GM19395 (cell line): ENCODE results near the gene XIRP2.
"Not testable (repeated sequence)": the region's sequence is repeated elsewhere in the genome, so short reads cannot be mapped to it uniquely, and the experiment has no call there.

Source experiments
- ATAC-seq: cut with Tn5 transposase; IDR thresholded peaks from one replicate; pipeline ENCODE4 v1.9.1; 2021; ENCODE audit warnings: mild to moderate bottlenecking, moderate library complexity; ENCODE audit not compliant: unreplicated experiment

The XIRP2 gene

DNA sequence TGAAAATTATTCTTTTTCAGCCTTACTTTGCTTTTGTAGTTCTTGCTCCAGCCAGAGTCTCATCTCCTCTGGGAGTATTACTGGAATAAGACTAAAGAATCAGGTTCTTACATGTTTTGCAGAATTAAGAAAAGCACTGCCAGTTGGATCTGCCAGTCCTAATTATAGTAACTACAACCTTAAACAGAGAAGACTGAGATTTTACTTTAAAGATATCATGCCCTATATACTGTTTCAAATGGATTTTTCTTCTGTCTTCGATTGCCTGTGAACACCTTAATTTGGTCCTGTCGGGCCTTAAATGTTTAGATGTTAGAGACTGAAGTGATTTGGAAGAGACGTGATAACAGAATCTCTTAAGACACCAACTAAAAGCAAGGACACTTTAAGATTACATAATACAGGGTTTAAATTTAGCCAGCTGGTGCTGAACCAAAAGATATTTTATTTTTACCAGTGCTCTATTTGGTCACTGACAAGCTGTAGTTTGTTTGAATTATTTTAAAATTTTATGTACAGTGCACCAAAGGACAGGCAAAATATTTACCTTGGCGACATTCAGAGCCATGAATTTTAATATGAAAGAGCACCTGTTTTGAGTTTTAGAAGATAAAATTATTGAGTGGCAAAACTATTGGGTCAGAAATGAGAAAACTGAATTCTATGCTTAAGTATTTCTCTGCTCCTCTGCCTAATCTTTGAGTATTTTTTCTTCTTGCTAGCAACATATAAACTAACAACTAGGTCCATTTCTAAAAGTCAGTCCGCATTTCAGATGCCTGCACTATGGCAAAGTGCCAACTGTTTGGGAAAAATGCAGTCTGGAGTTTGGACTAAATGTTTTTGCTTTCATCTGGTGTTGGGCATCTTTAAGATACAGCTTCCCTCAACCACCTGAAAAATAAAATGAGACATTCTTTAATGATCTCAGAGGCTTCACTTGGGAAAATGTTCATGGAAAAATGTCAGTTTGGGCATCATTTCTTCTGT, 300.0 kb downstream of the XIRP2 start:
- no peak for ATAC-seq

DNA sequence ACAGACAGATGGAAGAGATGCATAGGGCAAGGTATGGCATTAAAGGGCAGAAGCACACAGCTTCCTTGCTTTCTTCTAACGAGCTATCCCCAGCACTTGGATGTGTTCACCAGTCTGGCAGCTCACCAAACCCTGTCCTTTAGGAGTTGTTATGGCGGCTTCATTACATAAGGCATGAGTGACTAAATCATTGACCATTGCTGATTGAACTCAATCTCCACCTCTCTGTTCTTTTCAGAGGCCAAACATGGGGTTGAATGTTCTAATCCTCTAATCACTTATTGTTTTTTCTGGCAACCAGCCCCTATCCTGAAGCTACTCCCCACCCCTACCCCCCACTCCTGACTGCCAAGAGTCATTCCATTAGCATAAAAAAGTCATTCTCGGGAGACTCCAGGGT, 301.8 kb downstream of the XIRP2 start:
- ATAC-seq = no peak

DNA sequence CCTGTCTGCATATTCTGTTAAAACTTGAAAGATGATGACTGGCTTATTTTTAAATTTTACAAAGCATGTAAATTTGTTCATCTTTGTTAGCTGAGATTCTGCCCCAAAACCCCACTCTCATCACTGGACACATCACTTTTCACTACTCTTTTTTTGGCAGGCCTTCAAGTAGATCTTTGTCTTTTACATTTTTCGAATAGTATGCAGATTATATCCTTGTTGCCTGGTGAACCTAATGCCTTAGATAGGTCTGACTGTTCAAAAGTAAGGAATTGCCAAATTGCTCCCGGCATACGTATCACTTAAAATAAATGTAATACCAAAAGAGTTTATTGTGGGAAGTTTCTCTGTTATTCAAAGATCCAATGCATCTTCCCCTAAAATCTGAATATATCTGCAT, 303.3 kb downstream of the XIRP2 start:
- no peak for ATAC-seq

DNA sequence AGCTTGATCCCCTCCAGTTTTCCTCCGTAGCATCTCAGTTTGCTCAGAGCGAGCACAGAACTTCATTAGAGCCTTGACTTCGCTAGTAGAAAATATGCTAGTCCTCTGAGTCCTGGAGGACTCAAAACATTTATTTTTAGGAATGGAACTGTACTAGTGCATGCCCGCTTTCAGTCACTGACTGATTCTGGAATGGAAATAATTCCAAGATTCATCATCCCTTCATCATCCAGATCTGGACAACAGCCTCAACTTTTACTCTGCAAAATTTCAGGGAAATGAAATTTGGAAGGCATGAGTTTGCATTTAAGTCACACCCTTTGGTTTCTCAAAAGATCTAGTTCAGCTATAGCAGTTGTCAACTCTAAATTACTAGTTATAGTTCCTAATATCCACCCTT, 304.6 kb downstream of the XIRP2 start:
- ATAC-seq = no peak

DNA sequence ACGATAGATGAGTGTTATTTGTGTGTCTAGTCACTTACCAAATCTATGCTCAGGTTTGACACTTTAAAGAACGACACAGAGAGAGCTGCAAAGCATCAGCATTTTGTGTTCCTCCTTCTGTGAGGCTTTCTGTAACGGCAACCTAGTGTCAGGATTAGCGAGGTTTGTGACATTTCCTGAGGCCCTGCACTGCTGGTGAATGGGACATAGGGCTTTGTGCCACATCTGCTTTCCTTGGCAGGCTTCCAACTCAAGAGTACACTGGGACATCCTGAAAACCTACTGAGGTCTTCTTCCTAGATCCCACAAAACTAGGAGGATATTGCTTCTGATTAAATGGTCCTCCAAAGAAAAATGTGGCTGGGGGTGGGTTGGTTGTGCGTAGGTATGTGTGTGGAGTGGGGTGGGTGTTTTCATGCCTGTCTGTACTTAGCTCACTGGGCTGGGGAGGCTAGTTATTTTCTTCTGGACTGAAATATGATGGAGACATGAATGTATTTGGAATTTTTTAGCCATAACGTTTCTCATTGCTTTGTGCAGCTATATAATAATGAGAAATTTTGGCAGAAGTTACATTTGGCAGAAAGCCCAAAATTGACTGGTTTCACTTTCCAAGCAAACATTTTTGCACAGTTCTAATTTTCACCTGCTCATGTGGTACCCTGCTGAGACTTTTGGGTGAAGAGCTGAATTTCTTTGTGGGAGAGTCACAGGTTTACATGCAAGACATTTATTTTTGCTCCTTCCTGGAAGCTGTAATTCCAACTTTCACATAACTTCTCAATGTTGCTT, 308.4 kb downstream of the XIRP2 start:
- ATAC-seq = no peak

DNA sequence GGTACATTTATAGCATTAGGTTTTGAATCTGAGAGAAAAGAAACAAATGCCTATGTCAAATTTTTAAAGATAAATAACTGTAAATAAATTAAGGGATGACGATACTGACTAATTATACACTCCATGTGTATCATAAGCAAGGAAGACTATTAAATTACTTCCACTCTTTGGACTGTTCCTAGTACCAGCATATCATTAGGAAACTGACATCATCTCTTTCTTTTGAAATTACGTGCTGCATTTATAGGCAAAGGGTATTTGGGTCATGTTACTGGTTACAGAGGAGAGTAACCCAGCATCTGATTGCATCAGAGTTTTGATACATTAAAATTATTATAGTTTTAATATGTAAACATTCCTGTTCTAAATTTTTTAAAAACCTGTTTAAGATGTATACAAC, 309.7 kb downstream of the XIRP2 start:
- no peak for ATAC-seq

DNA sequence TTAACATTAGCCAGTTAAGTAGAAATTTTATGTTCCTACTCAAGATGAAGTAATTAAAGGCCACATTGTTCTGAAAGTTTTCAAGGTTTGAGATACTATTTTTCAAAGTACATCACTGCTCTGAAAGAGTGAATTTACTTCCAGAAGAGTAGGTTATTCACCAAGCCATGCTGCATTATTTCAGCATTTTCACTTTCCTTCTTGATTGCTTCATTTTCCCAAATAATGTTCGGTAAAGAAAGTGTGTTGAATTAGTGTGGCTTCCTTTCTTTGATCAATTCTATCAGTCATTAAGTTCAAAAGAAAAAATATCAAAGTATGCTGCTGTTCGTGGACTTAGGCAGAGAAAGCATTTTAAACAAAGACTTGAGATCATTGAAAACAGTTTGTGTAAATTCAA, 310.3 kb downstream of the XIRP2 start:
- ATAC-seq = no peak

DNA sequence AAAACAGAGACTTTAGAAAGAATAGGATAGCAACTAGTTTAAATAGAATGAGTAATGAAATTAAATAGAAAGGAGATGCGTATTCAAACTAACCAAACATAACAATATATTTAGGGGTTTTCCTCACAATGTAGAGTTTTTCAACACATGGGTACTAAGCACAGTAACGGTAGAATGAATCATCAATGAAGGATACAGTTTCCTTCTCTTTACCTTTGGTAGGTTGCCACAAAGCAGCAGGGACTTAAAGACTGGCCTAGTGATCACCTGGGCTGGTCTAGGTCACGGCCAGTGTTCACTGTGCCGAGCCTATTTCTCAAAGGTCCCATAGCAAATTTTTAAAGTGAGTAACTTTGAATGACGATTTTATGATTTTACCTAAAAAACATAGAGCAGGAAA, 311.7 kb downstream of the XIRP2 start:
- no peak for ATAC-seq

DNA sequence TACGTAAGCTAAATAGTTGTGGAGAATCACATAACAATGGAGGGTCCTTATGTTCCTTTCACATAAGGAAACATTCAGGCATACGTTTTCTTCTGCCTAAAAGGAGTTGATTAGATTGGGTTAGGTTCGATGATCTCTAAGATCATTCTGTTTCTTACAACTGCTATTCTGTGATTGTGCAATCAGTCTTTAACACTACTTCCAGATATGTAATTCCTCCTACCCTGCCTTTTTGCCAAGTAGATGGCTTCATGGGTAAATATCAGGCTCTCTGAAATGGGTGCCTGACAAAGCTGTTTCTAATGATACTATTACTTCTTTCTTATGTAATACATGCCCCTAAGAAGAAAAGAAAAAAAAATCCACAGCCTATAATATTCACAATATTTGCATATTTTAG, 321.5 kb downstream of the XIRP2 start:
- no peak for ATAC-seq

DNA sequence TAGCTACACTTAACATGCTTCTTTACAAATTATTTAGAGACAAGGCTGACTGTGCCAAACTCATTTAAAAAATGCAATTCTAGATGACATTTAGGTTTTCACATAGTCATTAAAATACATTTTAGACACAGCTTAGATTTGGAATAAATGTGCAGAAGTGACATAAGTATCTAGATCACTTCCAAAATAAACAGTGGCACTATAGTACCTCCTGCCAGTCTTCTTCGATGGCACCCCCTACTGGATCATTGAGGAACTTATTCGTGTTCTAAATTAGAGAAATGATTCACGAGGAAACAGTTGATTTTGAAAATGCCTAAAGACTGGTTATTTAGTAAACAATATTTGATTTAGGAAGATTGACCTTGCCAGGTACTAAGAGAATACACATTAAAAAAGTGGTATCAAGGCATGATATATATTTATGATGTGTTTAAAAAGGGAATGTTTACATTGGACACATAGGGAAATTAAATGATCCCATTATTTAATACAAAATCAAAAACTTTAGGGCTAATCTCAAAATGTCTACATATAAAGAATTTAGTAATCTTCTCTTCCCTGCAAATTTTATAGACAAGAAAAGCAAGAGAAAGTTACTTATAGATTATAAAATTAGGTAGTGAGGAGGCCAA, 323.9 kb downstream of the XIRP2 start:
- ATAC-seq = peak; percentile 94

DNA sequence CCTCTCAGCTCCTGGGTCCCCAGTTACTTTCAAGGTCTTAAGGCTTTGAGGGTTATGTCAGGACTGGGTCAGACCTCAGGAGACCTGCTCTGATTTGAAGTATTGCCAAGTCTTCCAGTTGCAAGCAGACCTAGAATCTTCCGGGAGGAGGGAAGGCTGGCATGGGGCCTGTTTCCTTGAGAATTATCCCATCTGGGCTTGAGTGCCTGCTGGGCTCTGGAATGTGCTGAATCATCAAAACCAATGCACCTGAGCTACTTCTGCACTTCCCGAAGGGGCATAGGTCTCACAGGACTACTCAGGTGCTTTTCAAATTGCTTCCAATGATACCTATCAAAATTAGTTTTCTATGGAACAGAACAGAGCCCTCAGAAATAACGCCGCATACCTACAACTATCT, 327.3 kb downstream of the XIRP2 start:
- ATAC-seq = no peak

DNA sequence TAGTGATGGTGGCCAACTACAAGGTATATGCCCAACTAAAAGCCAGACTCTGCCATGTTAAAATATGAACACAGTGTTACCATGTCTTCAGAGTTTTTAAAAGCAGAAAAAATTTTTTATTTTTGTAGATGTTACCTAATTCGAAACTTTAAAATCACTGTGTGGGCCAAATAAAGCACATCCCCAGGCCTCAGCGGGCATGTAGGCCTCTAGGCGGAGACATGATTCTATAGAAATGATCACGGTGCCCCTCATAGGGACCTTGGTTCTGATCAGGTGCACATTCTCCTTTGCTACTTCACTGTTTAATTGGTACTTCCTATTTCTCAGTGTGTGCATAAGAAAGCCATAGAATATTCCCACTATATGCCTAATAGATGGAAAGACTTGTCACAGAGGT, 349.2 kb downstream of the XIRP2 start:
- no peak for ATAC-seq

DNA sequence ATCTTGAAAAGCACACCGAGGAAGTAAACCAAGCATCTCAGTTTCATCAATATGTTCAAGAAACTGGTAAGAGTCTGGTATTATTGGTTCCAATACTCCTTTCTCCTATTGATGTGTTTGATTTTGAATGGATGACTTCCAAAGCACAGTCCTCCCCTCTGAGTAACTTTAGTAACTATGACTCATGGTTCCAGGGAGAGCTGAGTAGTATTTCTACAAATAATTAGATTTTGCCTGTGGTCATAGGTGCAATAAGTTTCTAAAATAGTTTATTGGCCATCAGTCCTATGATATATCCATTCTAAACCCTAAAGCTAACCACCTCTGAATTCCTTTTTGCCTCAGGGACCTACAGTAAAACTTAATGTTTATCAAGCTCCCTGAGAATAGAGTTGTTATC, 352.4 kb downstream of the XIRP2 start:
- no peak for ATAC-seq

DNA sequence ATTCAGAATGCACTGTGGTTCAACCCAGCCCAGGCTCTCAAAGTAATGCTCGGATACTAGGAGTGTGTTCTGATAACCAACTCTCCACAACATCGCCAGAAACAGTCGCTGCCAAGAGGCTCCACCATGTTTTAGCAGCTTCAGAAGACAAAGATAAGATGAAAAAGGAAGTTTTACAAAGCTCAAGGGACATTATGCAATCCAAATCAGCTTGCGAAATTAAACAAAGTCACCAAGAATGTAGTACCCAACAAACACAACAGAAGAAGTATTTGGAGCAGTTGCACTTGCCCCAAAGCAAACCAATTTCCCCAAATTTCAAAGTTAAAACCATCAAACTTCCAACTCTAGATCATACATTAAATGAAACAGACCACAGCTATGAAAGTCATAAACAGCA, 360.9 kb downstream of the XIRP2 start:
- ATAC-seq = no peak

DNA sequence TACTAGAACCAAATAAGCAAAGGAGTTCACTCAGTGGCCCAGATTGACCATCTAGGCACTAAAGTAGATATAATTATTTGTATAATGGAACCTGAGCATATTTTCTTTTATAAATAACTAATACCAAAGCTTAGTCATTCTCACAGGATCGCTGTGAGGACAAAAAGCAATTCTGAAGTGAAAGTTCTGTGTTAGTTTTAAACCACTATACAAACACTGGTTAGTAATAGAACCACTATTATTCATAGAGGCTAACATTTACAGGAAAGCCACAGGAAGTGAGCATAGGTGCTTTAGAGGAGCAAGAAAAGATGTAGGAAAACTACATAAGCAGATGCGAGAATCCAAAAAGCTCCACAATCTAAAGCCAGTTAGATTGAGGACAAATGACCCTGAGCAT, 364.7 kb downstream of the XIRP2 start:
- no peak for ATAC-seq

DNA sequence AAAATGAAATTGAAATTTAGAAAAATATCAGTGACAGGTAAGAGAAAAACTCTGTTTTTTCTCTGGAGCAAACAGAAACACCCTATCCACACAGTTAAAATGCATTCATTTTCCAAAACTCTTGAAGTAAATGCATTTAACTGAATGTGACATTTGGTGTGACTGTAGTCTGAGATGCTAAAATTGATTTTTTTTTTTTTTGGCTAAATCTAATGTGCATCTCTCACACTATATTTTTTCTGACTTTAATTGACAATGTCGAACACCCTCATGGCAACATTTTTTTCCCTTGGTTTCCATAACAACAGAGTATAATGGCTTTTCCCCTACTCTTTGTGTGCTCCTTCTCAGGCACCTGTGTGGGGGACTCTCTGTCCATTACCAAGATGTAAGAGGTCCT, 366.4 kb downstream of the XIRP2 start:
- ATAC-seq = no peak

DNA sequence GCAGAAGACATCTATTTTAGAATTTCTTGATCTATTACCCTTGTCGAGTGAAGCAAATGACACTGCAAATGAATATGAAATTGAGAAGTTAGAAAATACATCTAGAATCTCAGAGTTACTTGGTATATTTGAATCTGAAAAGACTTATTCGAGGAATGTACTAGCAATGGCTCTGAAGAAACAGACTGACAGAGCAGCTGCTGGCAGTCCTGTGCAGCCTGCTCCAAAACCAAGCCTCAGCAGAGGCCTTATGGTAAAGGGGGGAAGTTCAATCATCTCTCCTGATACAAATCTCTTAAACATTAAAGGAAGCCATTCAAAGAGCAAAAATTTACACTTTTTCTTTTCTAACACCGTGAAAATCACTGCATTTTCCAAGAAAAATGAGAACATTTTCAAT, 370.4 kb downstream of the XIRP2 start:
- no peak for ATAC-seq

DNA sequence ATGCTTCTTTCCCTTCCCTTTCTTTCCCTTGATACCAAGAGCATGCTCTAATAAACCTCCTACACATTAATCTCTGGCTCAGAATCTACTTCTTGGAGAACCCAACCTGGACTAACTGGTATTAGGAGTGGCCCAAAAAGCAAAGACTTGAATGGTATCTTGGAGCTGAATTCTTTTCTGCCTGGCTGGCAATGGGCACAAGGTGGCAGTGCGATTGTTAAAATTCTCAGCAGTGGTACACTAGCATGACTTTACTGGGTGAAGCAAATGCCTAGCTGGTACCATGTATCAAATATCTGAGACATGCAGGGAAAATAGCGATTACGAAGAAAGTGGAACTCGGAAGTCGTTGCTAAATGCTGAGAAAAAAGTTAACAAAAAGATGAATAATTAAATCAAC, 376.1 kb downstream of the XIRP2 start:
- ATAC-seq = no peak

DNA sequence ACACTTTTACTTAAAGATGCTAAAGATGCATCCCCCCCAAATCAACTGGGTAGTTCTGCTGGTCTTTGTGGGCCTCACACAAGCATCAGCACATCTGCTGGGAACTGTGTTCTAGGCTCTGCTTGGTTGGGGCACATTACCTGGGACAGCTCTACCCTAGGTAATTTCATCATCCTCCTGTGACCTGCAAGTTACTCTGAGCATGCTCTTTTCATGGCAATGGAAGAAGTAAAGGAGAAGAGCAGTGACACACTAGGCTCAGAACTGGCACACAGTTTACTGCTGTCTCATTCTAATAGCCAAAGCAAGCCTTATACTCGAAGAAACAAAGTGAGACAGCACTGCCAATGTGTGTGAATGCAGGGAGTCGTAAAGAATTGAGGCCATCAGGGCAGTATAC, 376.7 kb downstream of the XIRP2 start:
- ATAC-seq = no peak

DNA sequence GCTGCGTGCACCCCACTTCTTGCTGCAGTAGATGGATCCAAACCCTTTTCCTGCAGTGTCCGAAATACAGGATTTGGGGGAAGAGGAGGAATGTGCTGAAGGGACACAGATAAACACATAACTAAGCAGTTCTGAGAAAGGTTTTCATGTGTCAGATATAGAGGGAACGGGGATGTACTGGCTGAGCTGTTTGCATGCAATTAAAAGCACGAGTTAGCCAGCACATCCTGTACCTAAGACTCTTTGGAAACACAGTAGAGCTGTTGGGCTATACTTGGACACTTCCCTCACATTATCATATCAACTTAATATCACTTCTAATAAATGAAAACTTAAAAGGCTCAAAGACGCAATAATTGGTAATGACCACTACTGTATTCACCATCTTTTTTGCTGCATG, 377.4 kb downstream of the XIRP2 start:
- no peak for ATAC-seq

DNA sequence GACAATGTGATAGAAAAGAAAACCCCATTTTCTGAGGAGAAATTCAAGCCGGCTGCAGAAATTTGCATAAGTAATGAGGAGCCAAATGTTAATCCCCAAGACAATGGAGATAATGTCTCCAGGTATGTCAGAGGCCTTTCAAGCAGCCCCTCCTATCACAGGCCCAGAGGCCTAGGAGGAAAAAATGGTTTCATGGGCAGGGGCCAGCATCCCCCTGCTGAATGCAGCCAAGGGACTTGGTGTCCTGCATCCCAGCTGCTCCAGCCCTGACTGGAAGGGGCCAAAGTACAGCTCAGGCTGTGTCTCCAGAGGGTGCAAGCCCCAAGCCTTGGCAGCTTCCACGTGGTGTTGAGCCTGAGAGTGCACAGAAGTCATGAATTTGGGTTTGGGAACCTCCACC, 380.0 kb downstream of the XIRP2 start:
- ATAC-seq = not testable (repeated sequence)

DNA sequence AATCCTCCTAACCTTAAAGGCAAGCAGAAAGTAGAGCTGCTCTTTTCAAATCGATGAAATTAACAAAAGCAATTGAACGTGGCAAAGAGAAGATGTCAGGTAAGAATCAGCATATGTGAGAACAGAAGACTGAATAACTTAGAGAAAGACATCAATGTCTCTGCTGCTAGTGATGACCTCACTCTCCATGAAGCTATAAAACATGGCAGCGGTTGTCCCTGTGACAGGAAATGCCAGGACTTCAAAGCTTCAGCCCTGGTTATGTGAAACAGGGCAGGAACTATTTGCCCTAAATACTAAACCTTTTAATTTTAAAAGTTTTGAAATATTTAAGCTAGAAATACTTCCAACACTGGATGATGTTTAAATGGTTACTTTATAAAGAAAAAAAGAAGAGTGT, 383.7 kb downstream of the XIRP2 start:
- ATAC-seq = no peak
